Fibroblast of skin of right quadriceps (primary cell): Measurements from ENCODE around the gene SV2C.
A peak's percentile ranks its signal among the peaks of the same experiment; 100 is the strongest.

ENCODE experiments used
- DNase-seq: peaks from one replicate; pipeline ENCODE4 v3.0.0-alpha.2; 2013

The SV2C gene

GRCh38 chr5:76166886-76167576 is 83.8 kb downstream of the SV2C start:
- no peak for DNase-seq

GRCh38 chr5:76169146-76169905 is 86.1 kb downstream of the SV2C start:
- no peak for DNase-seq

GRCh38 chr5:76174101-76174500 is 90.9 kb downstream of the SV2C start:
- no peak for DNase-seq

GRCh38 chr5:76175051-76175666 is 92.0 kb downstream of the SV2C start:
- peak; percentile 33 for DNase-seq

GRCh38 chr5:76175821-76176403 is 92.7 kb downstream of the SV2C start:
- no peak for DNase-seq

- no peak for DNase-seq
Measured at GRCh38 chr5:76177978-76178377, 94.8 kb downstream of the SV2C start.

GRCh38 chr5:76178913-76179312 is 95.7 kb downstream of the SV2C start:
- no peak for DNase-seq

GRCh38 chr5:76180814-76181805 is 97.9 kb downstream of the SV2C start:
- no peak for DNase-seq

- DNase-seq, result no peak
Measured at GRCh38 chr5:76187386-76187785, 104.2 kb downstream of the SV2C start.

GRCh38 chr5:76190356-76190755 is 107.2 kb downstream of the SV2C start:
- DNase-seq, result no peak

- no peak for DNase-seq
Measured at GRCh38 chr5:76192837-76193236, 109.7 kb downstream of the SV2C start.

- DNase-seq, result no peak
Measured at GRCh38 chr5:76193635-76194034, 110.5 kb downstream of the SV2C start.

GRCh38 chr5:76194340-76194739 is 111.2 kb downstream of the SV2C start:
- no peak for DNase-seq

- DNase-seq, result no peak
Measured at GRCh38 chr5:76196457-76196856, 113.3 kb downstream of the SV2C start.

GRCh38 chr5:76196886-76197489 is 113.8 kb downstream of the SV2C start:
- no peak for DNase-seq

GRCh38 chr5:76197726-76198125 is 114.5 kb downstream of the SV2C start:
- no peak for DNase-seq

- DNase-seq, result no peak
Measured at GRCh38 chr5:76199336-76200318, 116.4 kb downstream of the SV2C start.

GRCh38 chr5:76202182-76202581 is 119.0 kb downstream of the SV2C start:
- no peak for DNase-seq

- DNase-seq, result no peak
Measured at GRCh38 chr5:76204191-76204590, 121.0 kb downstream of the SV2C start.

GRCh38 chr5:76204713-76205112 is 121.5 kb downstream of the SV2C start:
- no peak for DNase-seq

- DNase-seq, result no peak
Measured at GRCh38 chr5:76207120-76207519, 123.9 kb downstream of the SV2C start.
